Left lung (tissue), 10 donors: ENCODE results near the gene RNF217. TPM values are rescaled to one million over a fixed set of nuclear protein-coding genes. Genes with fewer than 3 reads are reported as not detected.

ENCODE experiments used
- ATAC-seq: fragments of 200-7000 bp; cut with Tn5 transposase; one replicate; pipeline ENCODE4 v1.9.1; 2020; ENCODE audit warnings: moderate library complexity
- DNase-seq, 4 donors: peaks; one replicate each; pipeline ENCODE4 v3.0.0-alpha.2; 2013 to 2020
- H3K27ac ChIP-seq, 2 donors: fragments of 200-600 bp; sonication (generic) in 1 of 2; one replicate each; pipeline versions ENCODE4 v1.5.0 to v1.8.0; 2020 to 2021
- H3K27me3 ChIP-seq, 2 donors: fragments of 200-600 bp; sonication (generic) in 1 of 2; one replicate each; pipeline versions ENCODE4 v1.5.0 to v1.8.0; 2020 to 2021
- H3K36me3 ChIP-seq, 2 donors: fragments of 200-600 bp; sonication (generic) in 1 of 2; one replicate each; pipeline versions ENCODE4 v1.5.0 to v1.8.0; 2020 to 2021
- H3K4me1 ChIP-seq, 2 donors: fragments of 200-600 bp; one replicate each; pipeline ENCODE4 v1.8.0; 2021
- H3K4me3 ChIP-seq, 2 donors: fragments of 200-600 bp; sonication (generic) in 1 of 2; one replicate each; pipeline versions ENCODE4 v1.5.0 to v1.8.0; 2020 to 2021; ENCODE audit warnings: mild to moderate bottlenecking in 1 of 2
- H3K9me3 ChIP-seq, 2 donors: fragments of 200-600 bp; sonication (generic) in 1 of 2; one replicate each; pipeline versions ENCODE4 v1.5.0 to v1.8.0; 2020 to 2021
- CTCF ChIP-seq, 2 donors: fragments of 200-600 bp; sonication (generic) in 1 of 2; IDR thresholded peaks; one replicate each; pipeline versions ENCODE4 v1.5.0 to v1.8.0; 2021; ENCODE audit warnings: antibody characterized with exemption in 2 of 2
- intact Hi-C, 2 donors: fragments of 100-400 bp; cut with DNase I; formaldehyde crosslinking; loops; one replicate each; pipeline versions ENCODE4 v1.11.2 to v1.14.2; 2022
- polyA plus RNA-seq, 6 donors: library from polyadenylated mRNA; unstranded; fragments of 120-200 nt; gene quantifications; one replicate each; pipeline ENCODE4 v1.2.1, GENCODE V29; 2013; ENCODE audit not compliant: insufficient read length in 6 of 6
- total RNA-seq, 2 donors: library from RNA; stranded (reverse); fragmentation: NEBNext Ultra II Directional; extraction: Animal tissue kit (Norgen Biotek cat#: 25700); gene quantifications; one replicate each; pipeline ENCODE4 v1.2.1, GENCODE V29; 2021
- donor health status: DM: no; HTN: yes; CAD: no.
- donor health status: DM: no; HTN: no; CAD: no.

The RNF217 gene
- total and polyA plus RNA-seq, 8 donors: 17.2 to 31.4 (median 23.1) TPM

GRCh38 chr6:125102891-125103290 lies 140.7 kb downstream of the RNF217 start:
- intact Hi-C loops: no loop called here
- Histone ChIP-seq H3K4me1 (peaks cover 0 to 8% of the 10 kb centered on the region in 2 donors), H3K36me3 (peaks cover 0 to 4% of the 10 kb centered on the region in 2 donors), H3K9me3 (no peaks in the 10 kb centered on the region), H3K27me3 (peaks cover 0 to 5% of the 10 kb centered on the region in 2 donors), H3K27ac (no peak overlapping the region), H3K4me3 (no peak overlapping the region)
- ATAC-seq (no peak), DNase-seq (no peak)
- no peak for TF ChIP-seq CTCF (IDR thresholded peaks at IDR 0.05)

GRCh38 chr6:125104425-125104824 lies 142.2 kb downstream of the RNF217 start:
- H3K36me3 ChIP-seq: peaks cover 0 to 4% of the 10 kb centered on the region in 2 donors
- H3K9me3 ChIP-seq: peaks cover 0 to 5% of the 10 kb centered on the region in 2 donors
- H3K27ac ChIP-seq: no peak overlapping the region
- intact Hi-C loops: no loop called here
- no peak overlapping the region for H3K4me3 ChIP-seq
- peaks cover 0 to 4% of the 10 kb centered on the region in 2 donors for H3K27me3 ChIP-seq
- no peak for TF ChIP-seq CTCF (IDR thresholded peaks at IDR 0.05)
- no peak for DNase-seq
- peaks cover 0 to 7% of the 10 kb centered on the region in 2 donors for H3K4me1 ChIP-seq
- ATAC-seq: no peak

- intact Hi-C loops: no loop called here
- DNase-seq (no peak), ATAC-seq (no peak)
- no peak overlapping the region for H3K27ac ChIP-seq
- H3K27me3 ChIP-seq: no peaks in the 10 kb centered on the region
- TF ChIP-seq CTCF (IDR thresholded peaks at IDR 0.05): no peak
- H3K4me1 ChIP-seq: no peaks in the 10 kb centered on the region
- H3K36me3 ChIP-seq: peaks cover 0 to 2% of the 10 kb centered on the region in 2 donors
- peaks cover 0 to 28% of the 10 kb centered on the region in 2 donors for H3K9me3 ChIP-seq
- H3K4me3 ChIP-seq: no peak overlapping the region
Measured at GRCh38 chr6:125107048-125107447, 144.8 kb downstream of the RNF217 start.

- ATAC-seq (no peak), DNase-seq (no peak)
- intact Hi-C loops: no loop called here
- no peak overlapping the region for H3K4me3 ChIP-seq
- H3K27ac ChIP-seq: no peak overlapping the region
- no peaks in the 10 kb centered on the region for H3K36me3 ChIP-seq
- TF ChIP-seq CTCF (IDR thresholded peaks at IDR 0.05): no peak
- H3K9me3 ChIP-seq: peaks cover 0 to 34% of the 10 kb centered on the region in 2 donors
- H3K4me1 ChIP-seq: no peaks in the 10 kb centered on the region
- H3K27me3 ChIP-seq: no peaks in the 10 kb centered on the region
Measured at GRCh38 chr6:125107896-125108295, 145.7 kb downstream of the RNF217 start.

GRCh38 chr6:125110056-125110455 lies 147.8 kb downstream of the RNF217 start:
- Histone ChIP-seq H3K4me3 (no peak overlapping the region), H3K27me3 (no peaks in the 10 kb centered on the region), H3K27ac (no peak overlapping the region), H3K9me3 (peaks cover 0 to 34% of the 10 kb centered on the region in 2 donors), H3K4me1 (no peaks in the 10 kb centered on the region), H3K36me3 (no peaks in the 10 kb centered on the region)
- DNase-seq (no peak), ATAC-seq (no peak)
- TF ChIP-seq CTCF (IDR thresholded peaks at IDR 0.05): no peak
- intact Hi-C loops: no loop called here
